Ovary (tissue), 9 donors: ENCODE results near the gene FAM20A. TPM values are rescaled to one million over a fixed set of nuclear protein-coding genes. Genes with fewer than 3 reads are reported as not detected.

Experiments
- DNase-seq, 5 donors: peaks; one replicate each; pipeline ENCODE4 v3.0.0-alpha.2; 2019 to 2020
- H3K27ac ChIP-seq, 2 donors: fragments of 200-600 bp; one replicate each; pipeline versions ENCODE4 v1.5.1 to v1.8.0; 2019 to 2022
- H3K27me3 ChIP-seq: fragments of 200-600 bp; one replicate; pipeline ENCODE4 v1.8.0; 2022
- H3K36me3 ChIP-seq: fragments of 200-600 bp; sonication (generic); one replicate; pipeline ENCODE4 v1.5.1; 2019
- H3K4me1 ChIP-seq: one replicate; pipeline ENCODE4 v1.8.1; 2013; ENCODE audit warnings: mild to moderate bottlenecking, moderate library complexity; ENCODE audit not compliant: insufficient read depth
- H3K4me3 ChIP-seq: fragments of 200-600 bp; sonication (generic); one replicate; pipeline ENCODE4 v1.5.1; 2017
- H3K9me3 ChIP-seq, 2 donors: fragments of 200-600 bp in 1 of 2; sonication (generic) in 1 of 2; one replicate each; pipeline versions ENCODE4 v1.5.1 to v1.8.1; 2013 to 2019; ENCODE audit warnings: mild to moderate bottlenecking in 1 of 2, moderate library complexity in 1 of 2
- EP300 ChIP-seq: sonication (generic); formaldehyde crosslinking; IDR thresholded peaks from one replicate; pipeline ENCODE4 v1.6.1; 2017; ENCODE audit warnings: antibody characterized with exemption
- POLR2A ChIP-seq: fragments of 450-650 bp; IDR thresholded peaks from one replicate; pipeline ENCODE4 v1.6.1; 2017; ENCODE audit warnings: antibody characterized with exemption, mild to moderate bottlenecking, moderate library complexity
- WGBS, 3 donors: extraction: QIAGEN DNeasy Blood & Tissue Kit in 1 of 3; methylation state at CpG; one replicate each; pipeline versions ENCODE4 v1.1.5 to v1.1.7; 2013 to 2017; 5-methylcytosine and 5-hydroxymethylcytosine counted together
- intact Hi-C, 4 donors: fragments of 100-400 bp; cut with DNase I; formaldehyde crosslinking; loops; one replicate each; pipeline versions ENCODE4 v1.11.0 to v1.15.1; 2022 to 2023
- polyA plus RNA-seq, 2 donors: library from polyadenylated mRNA; stranded (reverse); fragments of 200-250 nt in 1 of 2; fragments of 350-450 nt in 1 of 2; fragmentation: Illumina TruSeq in 1 of 2; extraction: RNeasy Lipid Tissue Mini Kit (QIAGEN cat#74804) in 1 of 2; gene quantifications; one replicate each; pipeline ENCODE4 v1.2.3, GENCODE V29; 2013 to 2014
- total RNA-seq, 7 donors: library from RNA; depleted of rRNA in 2 of 7; stranded (reverse); fragments of >200 nt in 2 of 7; fragmentation: NEBNext Ultra II Directional in 3 of 7; extraction: Animal tissue kit (Norgen Biotek cat#: 25700) in 3 of 7; gene quantifications; one replicate each; pipeline versions ENCODE4 v1.1.0 to v1.2.4, GENCODE V29; 2016 to 2023
- TF ChIP-seq, protein P1 (sequence below), 3 donors: fragments of 450-650 bp in 2 of 3; fragments of 200-600 bp in 1 of 3; IDR thresholded peaks; one replicate each; pipeline versions ENCODE4 v1.5.1 to v1.8.0; 2016 to 2022; ENCODE audit warnings: antibody characterized with exemption in 3 of 3, mild to moderate bottlenecking in 1 of 3
- donor health status: DM: no; HTN: no; CAD: no; lungs with moderate emphysema.
- donor health status: DM: no; HTN: no; CAD: no.
- donor health status: Bipolar disorder and iron deficiency.
- donor health status: DM: yes; HTN: yes; CAD: no.
- donor health status: DM: no; HTN: no; CAD: no.
- donor health status: DM: yes; HTN: yes; CAD: no.

FAM20A gene
- total and polyA plus RNA-seq, 9 donors, result 4.9 to 75.8 (median 19.7) TPM

DNA sequence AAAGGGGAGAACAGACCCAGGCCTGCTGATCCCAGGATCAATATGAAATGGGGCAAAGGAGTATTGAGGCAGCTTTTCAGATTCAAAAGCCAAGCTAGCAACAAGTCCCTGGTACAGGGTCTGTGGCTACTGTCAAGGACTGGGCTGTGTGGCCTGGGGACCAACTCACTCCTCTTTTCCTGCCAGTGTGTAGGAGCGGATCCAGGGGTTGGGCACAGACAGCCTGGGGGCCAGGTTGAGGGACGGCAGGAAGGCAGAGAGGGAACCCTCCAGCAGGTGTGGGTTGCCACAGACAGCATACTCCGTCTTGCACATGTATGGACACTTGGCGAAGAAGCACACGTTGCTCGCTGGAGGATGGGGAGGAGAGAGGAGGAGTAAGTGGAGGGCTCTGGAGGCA is 59.4 kb downstream of the FAM20A start:
- Histone ChIP-seq H3K4me1 (no peaks in the 10 kb centered on the region), H3K27me3 (no peaks in the 10 kb centered on the region), H3K36me3 (no peaks in the 10 kb centered on the region), H3K9me3 (no peaks in the 10 kb centered on the region), H3K27ac (no peak overlapping the region), H3K4me3 (no peak overlapping the region)
- intact Hi-C loops, result loop anchor here in 3 of 4 donors (5.0 to 10.0 kb wide), 2 partner anchors 213 to 220 kb away; no protein-coding TSS in a partner anchor
- no peak for DNase-seq
- TF ChIP-seq EP300 (no peak), POLR2A (no peak)
- TF ChIP-seq, protein P1, sequence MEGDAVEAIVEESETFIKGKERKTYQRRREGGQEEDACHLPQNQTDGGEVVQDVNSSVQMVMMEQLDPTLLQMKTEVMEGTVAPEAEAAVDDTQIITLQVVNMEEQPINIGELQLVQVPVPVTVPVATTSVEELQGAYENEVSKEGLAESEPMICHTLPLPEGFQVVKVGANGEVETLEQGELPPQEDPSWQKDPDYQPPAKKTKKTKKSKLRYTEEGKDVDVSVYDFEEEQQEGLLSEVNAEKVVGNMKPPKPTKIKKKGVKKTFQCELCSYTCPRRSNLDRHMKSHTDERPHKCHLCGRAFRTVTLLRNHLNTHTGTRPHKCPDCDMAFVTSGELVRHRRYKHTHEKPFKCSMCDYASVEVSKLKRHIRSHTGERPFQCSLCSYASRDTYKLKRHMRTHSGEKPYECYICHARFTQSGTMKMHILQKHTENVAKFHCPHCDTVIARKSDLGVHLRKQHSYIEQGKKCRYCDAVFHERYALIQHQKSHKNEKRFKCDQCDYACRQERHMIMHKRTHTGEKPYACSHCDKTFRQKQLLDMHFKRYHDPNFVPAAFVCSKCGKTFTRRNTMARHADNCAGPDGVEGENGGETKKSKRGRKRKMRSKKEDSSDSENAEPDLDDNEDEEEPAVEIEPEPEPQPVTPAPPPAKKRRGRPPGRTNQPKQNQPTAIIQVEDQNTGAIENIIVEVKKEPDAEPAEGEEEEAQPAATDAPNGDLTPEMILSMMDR (IDR thresholded peaks at IDR 0.05), result no peak
- 83 to 85% (median 85%) methylated on average over 6 of the region's 6 CpGs for WGBS, 3 donors

DNA sequence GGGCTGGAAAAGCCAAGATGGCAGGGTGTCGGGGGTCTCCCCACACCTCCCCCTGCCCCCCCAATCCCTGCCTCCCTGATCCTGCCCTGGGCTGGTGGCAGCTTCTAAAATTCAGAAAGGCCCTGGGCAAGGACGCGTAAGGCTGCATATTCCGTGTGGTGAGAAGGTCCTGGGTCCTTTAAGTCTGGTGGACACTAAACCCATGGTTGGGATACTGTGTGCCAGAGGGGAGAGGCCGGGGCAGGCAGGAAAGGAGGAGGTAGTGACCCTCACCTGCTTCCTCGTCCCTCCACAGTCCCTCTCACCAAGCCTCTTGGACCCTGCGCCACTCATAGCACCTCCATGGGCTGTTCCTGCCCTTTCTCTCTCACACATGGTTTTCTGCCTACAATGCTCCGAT is 60.2 kb downstream of the FAM20A start:
- Histone ChIP-seq H3K27ac (no peak overlapping the region), H3K36me3 (no peaks in the 10 kb centered on the region), H3K27me3 (no peaks in the 10 kb centered on the region), H3K4me1 (no peaks in the 10 kb centered on the region), H3K9me3 (no peaks in the 10 kb centered on the region), H3K4me3 (no peak overlapping the region)
- no peak for TF ChIP-seq EP300
- TF ChIP-seq, protein P1 (IDR thresholded peaks at IDR 0.05), result no peak
- no peak for TF ChIP-seq POLR2A
- intact Hi-C loops, result loop anchor here in 3 of 4 donors (5.0 to 10.0 kb wide), 2 partner anchors 214 to 221 kb away; no protein-coding TSS in a partner anchor
- WGBS, 3 donors, result 89 to 90% (median 90%) methylated on average over 8 of the region's 8 CpGs
- DNase-seq, result no peak

DNA sequence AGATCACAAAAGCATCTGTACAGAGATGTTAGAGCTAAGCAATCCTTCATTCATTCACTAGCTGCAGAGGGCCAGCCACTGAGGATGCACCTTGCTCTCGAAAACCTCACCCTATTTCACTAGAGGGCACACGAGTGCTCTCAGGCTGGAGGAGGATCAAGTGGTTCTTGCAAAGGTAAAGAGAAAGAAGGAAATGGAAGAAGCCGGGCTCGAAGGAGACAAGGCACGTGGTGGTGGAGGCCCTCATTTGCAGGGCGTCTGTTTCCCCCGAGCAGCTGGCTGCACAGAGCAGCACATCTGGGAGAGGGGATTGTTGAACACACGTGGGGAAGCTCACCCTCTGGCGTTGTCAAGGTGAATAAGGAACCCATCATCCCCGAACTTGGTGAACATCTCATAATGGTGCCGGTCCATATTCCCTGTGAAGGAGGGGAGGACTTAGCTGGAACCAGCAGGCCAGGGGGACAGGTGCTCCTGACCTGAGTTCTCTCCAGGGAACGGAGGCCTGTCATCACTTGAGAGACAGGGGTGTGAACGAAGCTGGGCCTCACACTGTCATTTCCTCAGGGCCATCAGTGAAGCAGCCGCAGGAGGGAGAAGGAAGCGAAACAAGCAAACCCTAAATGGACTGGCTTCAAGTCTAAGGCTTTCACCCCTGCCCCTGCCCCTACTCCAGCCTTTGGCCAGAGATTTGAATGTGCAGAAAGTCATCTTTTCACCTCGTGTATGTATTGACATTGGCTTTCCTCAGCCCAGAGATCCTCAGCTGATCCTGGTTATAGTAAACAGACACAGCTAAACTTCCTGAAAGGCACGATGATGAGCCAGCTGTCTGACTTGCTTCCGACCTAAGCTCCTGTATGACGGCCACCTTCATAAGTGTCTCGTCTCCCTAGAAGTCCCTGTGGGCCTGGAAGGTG is 61.4 kb downstream of the FAM20A start:
- Histone ChIP-seq H3K4me1 (no peaks in the 10 kb centered on the region), H3K27ac (no peak overlapping the region), H3K27me3 (no peaks in the 10 kb centered on the region), H3K4me3 (no peak overlapping the region), H3K9me3 (no peaks in the 10 kb centered on the region), H3K36me3 (no peaks in the 10 kb centered on the region)
- TF ChIP-seq, protein P1 (IDR thresholded peaks at IDR 0.05), result peak in 2 of 3 donors; percentile 27 to 33
- TF ChIP-seq POLR2A, result no peak
- intact Hi-C loops, result loop anchor here in 3 of 4 donors (5.0 to 10.0 kb wide), 4 partner anchors 55 to 222 kb away; partner anchors contain the start of gene FAM20A (in 1 of the 3)
- WGBS, 3 donors, result 55 to 61% (median 60%) methylated on average over 20 of the region's 20 CpGs
- DNase-seq, result peak in 2 of 5 donors; percentile 31 to 39

- no peaks in the 10 kb centered on the region for H3K36me3 ChIP-seq
- intact Hi-C loops, result loop anchor here in 2 of 4 donors (5.0 to 10.0 kb wide), 2 partner anchors 59 to 66 kb away; partner anchors contain the start of gene FAM20A (in 1 of the 2)
- DNase-seq, result no peak
- no peaks in the 10 kb centered on the region for H3K9me3 ChIP-seq
- TF ChIP-seq, protein P1 (IDR thresholded peaks at IDR 0.05), result no peak
- TF ChIP-seq POLR2A (no peak), EP300 (no peak)
- H3K27me3 ChIP-seq, result no peaks in the 10 kb centered on the region
- no peaks in the 10 kb centered on the region for H3K4me1 ChIP-seq
- 62 to 63% (median 62%) methylated on average over 3 of the region's 3 CpGs for WGBS, 3 donors
- H3K27ac ChIP-seq, result no peak overlapping the region
- no peak overlapping the region for H3K4me3 ChIP-seq
Observed at GRCh38 chr17:68535922-68536321, 65.2 kb downstream of the FAM20A start.
